Measurements from ENCODE around the gene MRO.
"Not testable (repeated sequence)": the region's sequence is repeated elsewhere in the genome, so short reads cannot be mapped to it uniquely, and the experiment has no call there.

MRO gene

DNA sequence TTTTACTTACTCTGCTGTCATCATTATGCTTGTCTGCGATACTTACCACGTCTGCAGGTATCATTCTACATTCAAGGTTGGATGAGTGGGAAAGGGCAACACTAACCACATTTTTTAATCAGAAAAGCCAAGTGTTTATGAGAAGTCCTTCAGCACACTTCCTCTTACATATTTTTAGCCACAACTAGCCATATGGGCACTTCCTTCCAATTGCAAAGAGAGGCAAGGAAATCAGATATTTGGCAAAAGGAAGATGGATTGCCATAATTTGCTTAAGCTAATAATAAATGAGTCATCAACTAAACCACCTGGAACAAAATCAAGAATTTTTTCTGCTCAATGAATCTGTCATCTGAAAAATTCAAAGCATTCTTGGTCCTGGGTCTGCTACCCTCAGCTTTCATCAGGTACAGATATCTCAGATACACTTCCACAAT lies 16.7 kb upstream of the MRO start:
- no peaks in the 10 kb centered on the region for H3K9me3 ChIP-seq (ENCODE audit: control insufficient read depth, insufficient read depth, low read length)
- no peaks in the 10 kb centered on the region for H3K27me3 ChIP-seq (ENCODE audit: control insufficient read depth, insufficient read depth, low read length)
- no peak overlapping the region for H3K4me3 ChIP-seq (ENCODE audit: low read length)
- WGBS (ENCODE audit: insufficient coverage, insufficient read length), result no CpG with 5 or more reads among the region's 2 CpGs
- H3K27ac ChIP-seq (ENCODE audit: low read length), result no peak overlapping the region
- H3K36me3 ChIP-seq (ENCODE audit: control insufficient read depth, insufficient read depth, low read length), result no peaks in the 10 kb centered on the region
- DNase-seq (ENCODE audit: low read depth, low spot score), result no peak
- no peaks in the 10 kb centered on the region for H3K4me1 ChIP-seq (ENCODE audit: control insufficient read depth, insufficient read depth, low read length)

- DNase-seq (ENCODE audit: low read depth, low spot score); H3K4me1 ChIP-seq (ENCODE audit: control insufficient read depth, insufficient read depth, low read length); H3K9me3 ChIP-seq (ENCODE audit: control insufficient read depth, insufficient read depth, low read length); H3K27ac ChIP-seq (ENCODE audit: low read length); H3K4me3 ChIP-seq (ENCODE audit: low read length); H3K36me3 ChIP-seq (ENCODE audit: control insufficient read depth, insufficient read depth, low read length); H3K27me3 ChIP-seq (ENCODE audit: control insufficient read depth, insufficient read depth, low read length): not testable (repeated sequence)
- no CpG with 5 or more reads among the region's 7 CpGs for WGBS (ENCODE audit: insufficient coverage, insufficient read length)
Measured at GRCh38 chr18:50833496-50833895, 13.7 kb upstream of the MRO start.

DNA sequence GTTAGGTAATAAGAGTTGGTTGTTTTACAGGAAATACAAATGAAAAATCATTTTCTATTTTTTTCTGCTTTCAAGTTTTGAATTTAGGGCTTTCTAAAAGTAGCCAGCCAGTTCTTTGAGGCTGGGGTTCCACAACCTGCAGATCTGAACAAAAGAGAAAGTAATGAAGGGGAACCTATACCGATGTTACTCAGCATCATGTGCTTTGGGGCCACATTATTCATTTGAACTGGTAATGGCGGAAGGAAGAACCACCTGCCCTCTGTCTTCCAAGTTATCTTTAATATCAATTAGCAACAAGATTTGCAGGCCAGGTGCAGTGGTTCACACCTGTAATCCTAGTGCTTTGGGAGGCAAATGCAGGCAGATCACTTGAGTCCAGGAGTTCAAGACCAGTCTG lies 12.9 kb upstream of the MRO start:
- no peak overlapping the region for H3K4me3 ChIP-seq (ENCODE audit: low read length)
- H3K27ac ChIP-seq (ENCODE audit: low read length), result no peak overlapping the region
- no peaks in the 10 kb centered on the region for H3K4me1 ChIP-seq (ENCODE audit: control insufficient read depth, insufficient read depth, low read length)
- DNase-seq (ENCODE audit: low read depth, low spot score), result no peak
- H3K36me3 ChIP-seq (ENCODE audit: control insufficient read depth, insufficient read depth, low read length), result no peaks in the 10 kb centered on the region
- H3K9me3 ChIP-seq (ENCODE audit: control insufficient read depth, insufficient read depth, low read length), result no peaks in the 10 kb centered on the region
- no CpG with 5 or more reads among the region's 2 CpGs for WGBS (ENCODE audit: insufficient coverage, insufficient read length)
- no peaks in the 10 kb centered on the region for H3K27me3 ChIP-seq (ENCODE audit: control insufficient read depth, insufficient read depth, low read length)

- no peak for DNase-seq (ENCODE audit: low read depth, low spot score)
- Histone ChIP-seq H3K4me1 (ENCODE audit: control insufficient read depth, insufficient read depth, low read length) (no peaks in the 10 kb centered on the region), H3K36me3 (ENCODE audit: control insufficient read depth, insufficient read depth, low read length) (no peaks in the 10 kb centered on the region), H3K4me3 (ENCODE audit: low read length) (no peak overlapping the region), H3K9me3 (ENCODE audit: control insufficient read depth, insufficient read depth, low read length) (no peaks in the 10 kb centered on the region), H3K27me3 (ENCODE audit: control insufficient read depth, insufficient read depth, low read length) (no peaks in the 10 kb centered on the region), H3K27ac (ENCODE audit: low read length) (no peak overlapping the region)
- WGBS (ENCODE audit: insufficient coverage, insufficient read length), result no CpG with 5 or more reads among the region's 5 CpGs
Measured at GRCh38 chr18:50830544-50830943, 10.7 kb upstream of the MRO start.

- no peak overlapping the region for H3K27ac ChIP-seq (ENCODE audit: low read length)
- no peaks in the 10 kb centered on the region for H3K4me1 ChIP-seq (ENCODE audit: control insufficient read depth, insufficient read depth, low read length)
- no peaks in the 10 kb centered on the region for H3K27me3 ChIP-seq (ENCODE audit: control insufficient read depth, insufficient read depth, low read length)
- no peak for DNase-seq (ENCODE audit: low read depth, low spot score)
- no peaks in the 10 kb centered on the region for H3K36me3 ChIP-seq (ENCODE audit: control insufficient read depth, insufficient read depth, low read length)
- H3K9me3 ChIP-seq (ENCODE audit: control insufficient read depth, insufficient read depth, low read length), result no peaks in the 10 kb centered on the region
- no peak overlapping the region for H3K4me3 ChIP-seq (ENCODE audit: low read length)
- WGBS (ENCODE audit: insufficient coverage, insufficient read length), result no CpG with 5 or more reads among the region's 5 CpGs
Measured at GRCh38 chr18:50829644-50830043, 9.8 kb upstream of the MRO start.

DNA sequence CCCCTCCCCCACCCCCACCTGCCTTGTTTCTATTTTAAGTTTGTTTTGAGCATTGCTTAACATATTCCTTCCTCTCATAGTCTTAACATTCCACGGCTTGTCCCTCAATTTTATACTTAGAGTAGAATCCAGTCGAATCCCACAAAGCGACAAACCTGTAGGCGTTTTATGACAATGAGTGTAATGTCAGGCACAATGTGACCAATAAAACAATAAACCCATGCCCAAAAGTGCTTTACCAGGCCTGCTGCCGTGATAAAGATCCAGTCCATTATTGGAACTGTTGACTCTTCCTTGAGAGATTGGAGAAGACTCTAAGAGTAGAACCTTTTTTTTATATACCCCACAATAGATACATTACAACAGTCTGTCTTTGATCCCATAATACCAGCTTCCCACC lies 6.2 kb upstream of the MRO start:
- Histone ChIP-seq H3K9me3 (ENCODE audit: control insufficient read depth, insufficient read depth, low read length) (no peaks in the 10 kb centered on the region), H3K27ac (ENCODE audit: low read length) (no peak overlapping the region), H3K4me1 (ENCODE audit: control insufficient read depth, insufficient read depth, low read length) (no peaks in the 10 kb centered on the region), H3K36me3 (ENCODE audit: control insufficient read depth, insufficient read depth, low read length) (no peaks in the 10 kb centered on the region), H3K4me3 (ENCODE audit: low read length) (no peak overlapping the region), H3K27me3 (ENCODE audit: control insufficient read depth, insufficient read depth, low read length) (no peaks in the 10 kb centered on the region)
- DNase-seq (ENCODE audit: low read depth, low spot score), result no peak
- no CpG with 5 or more reads among the region's 5 CpGs for WGBS (ENCODE audit: insufficient coverage, insufficient read length)

DNA sequence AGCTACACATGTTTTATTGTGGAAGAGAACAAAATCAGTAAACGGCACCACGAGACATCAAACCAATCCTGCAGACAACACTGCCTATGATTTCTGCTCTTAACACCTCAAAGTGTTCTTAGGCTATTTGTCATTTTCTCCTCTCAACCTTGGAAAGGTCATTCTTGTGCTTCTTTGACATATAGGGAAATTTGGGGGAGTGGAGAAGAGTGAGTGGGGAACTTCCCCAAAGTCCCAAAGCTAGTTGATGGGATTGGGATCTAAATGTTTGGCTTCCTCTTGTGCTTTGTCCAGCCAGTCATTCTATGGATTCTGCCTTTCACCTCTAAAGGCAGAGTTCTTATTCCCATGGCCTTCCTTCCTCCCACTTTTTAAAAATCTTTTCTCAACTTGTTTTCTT lies 5.8 kb upstream of the MRO start:
- WGBS (ENCODE audit: insufficient coverage, insufficient read length), result no CpG with 5 or more reads among the region's 2 CpGs
- no peaks in the 10 kb centered on the region for H3K9me3 ChIP-seq (ENCODE audit: control insufficient read depth, insufficient read depth, low read length)
- H3K27ac ChIP-seq (ENCODE audit: low read length), result no peak overlapping the region
- no peaks in the 10 kb centered on the region for H3K36me3 ChIP-seq (ENCODE audit: control insufficient read depth, insufficient read depth, low read length)
- DNase-seq (ENCODE audit: low read depth, low spot score), result no peak
- H3K27me3 ChIP-seq (ENCODE audit: control insufficient read depth, insufficient read depth, low read length), result no peaks in the 10 kb centered on the region
- H3K4me3 ChIP-seq (ENCODE audit: low read length), result no peak overlapping the region
- H3K4me1 ChIP-seq (ENCODE audit: control insufficient read depth, insufficient read depth, low read length), result no peaks in the 10 kb centered on the region

DNA sequence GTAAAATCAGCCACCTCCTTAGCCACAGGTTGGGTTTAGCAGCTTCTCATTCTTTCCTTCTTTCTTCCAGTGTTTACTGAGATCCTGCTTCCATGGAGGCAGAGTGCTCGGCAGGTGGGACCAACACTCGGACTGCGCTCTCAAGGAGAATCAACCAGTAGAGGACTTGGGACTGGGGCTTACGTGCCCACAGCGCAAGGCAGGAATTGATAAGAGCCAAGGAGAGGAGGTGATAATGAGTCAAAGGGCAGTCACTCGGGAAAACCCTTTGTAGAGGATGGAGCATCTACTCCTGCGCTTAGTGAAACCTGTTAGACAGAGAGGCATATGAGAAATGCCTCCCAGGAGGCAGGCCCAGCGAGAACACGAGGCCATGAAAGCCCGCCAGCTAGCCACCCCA lies 2.9 kb upstream of the MRO start:
- Histone ChIP-seq H3K9me3 (ENCODE audit: control insufficient read depth, insufficient read depth, low read length) (no peaks in the 10 kb centered on the region), H3K27me3 (ENCODE audit: control insufficient read depth, insufficient read depth, low read length) (no peaks in the 10 kb centered on the region), H3K4me1 (ENCODE audit: control insufficient read depth, insufficient read depth, low read length) (peaks cover 3% of the 10 kb centered on the region; the same call in 1 of the 2 replicates), H3K27ac (ENCODE audit: low read length) (no peak overlapping the region), H3K4me3 (ENCODE audit: low read length) (no peak overlapping the region), H3K36me3 (ENCODE audit: control insufficient read depth, insufficient read depth, low read length) (no peaks in the 10 kb centered on the region)
- DNase-seq (ENCODE audit: low read depth, low spot score), result no peak
- WGBS (ENCODE audit: insufficient coverage, insufficient read length), result no CpG with 5 or more reads among the region's 10 CpGs

- DNase-seq (ENCODE audit: low read depth, low spot score), result no peak
- Histone ChIP-seq H3K4me1 (ENCODE audit: control insufficient read depth, insufficient read depth, low read length) (peaks cover 3% of the 10 kb centered on the region; the same call in 1 of the 2 replicates), H3K27me3 (ENCODE audit: control insufficient read depth, insufficient read depth, low read length) (no peaks in the 10 kb centered on the region), H3K9me3 (ENCODE audit: control insufficient read depth, insufficient read depth, low read length) (no peaks in the 10 kb centered on the region), H3K36me3 (ENCODE audit: control insufficient read depth, insufficient read depth, low read length) (no peaks in the 10 kb centered on the region), H3K27ac (ENCODE audit: low read length) (no peak overlapping the region), H3K4me3 (ENCODE audit: low read length) (no peak overlapping the region)
- WGBS (ENCODE audit: insufficient coverage, insufficient read length), result no CpG with 5 or more reads among the region's 5 CpGs
Measured at GRCh38 chr18:50820901-50821520, 1.2 kb upstream of the MRO start.

DNA sequence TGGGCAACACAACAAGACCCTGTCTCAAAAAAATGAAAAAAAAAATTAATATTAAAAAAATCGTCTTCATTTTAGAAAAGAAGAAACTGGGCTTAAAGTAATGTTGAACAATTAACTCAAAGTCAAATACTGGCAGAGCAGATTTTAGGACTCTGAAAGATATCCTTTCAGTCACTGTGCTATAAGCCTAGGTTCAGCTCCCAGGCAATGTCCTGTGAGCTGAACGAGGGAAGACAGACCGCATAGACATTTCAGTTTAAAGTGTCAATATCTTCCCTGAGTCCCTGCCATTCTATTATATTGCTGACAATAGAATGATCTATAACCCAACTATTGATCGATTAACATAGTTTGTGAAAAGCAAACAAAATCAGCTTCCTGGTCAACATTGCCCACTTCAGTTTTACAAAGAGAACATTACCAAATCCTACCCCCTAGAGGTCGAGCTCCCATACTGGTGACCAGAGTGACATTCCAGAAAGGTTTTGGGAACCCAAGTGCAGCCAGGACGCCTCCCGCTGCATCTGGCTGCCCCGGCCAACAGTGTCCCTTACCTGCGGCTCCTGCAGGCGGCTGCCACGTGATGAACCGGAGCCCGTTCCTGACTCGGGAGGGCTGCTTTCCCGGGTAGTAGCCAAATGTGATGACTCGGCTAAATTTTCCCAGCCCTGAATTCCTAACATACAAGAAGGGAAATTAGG lies 639 bp downstream of the MRO start:
- DNase-seq (ENCODE audit: low read depth, low spot score), result no peak
- Histone ChIP-seq H3K27me3 (ENCODE audit: control insufficient read depth, insufficient read depth, low read length) (no peaks in the 10 kb centered on the region), H3K36me3 (ENCODE audit: control insufficient read depth, insufficient read depth, low read length) (no peaks in the 10 kb centered on the region), H3K4me1 (ENCODE audit: control insufficient read depth, insufficient read depth, low read length) (peaks cover 3% of the 10 kb centered on the region; the same call in 1 of the 2 replicates), H3K27ac (ENCODE audit: low read length) (no peak overlapping the region), H3K4me3 (ENCODE audit: low read length) (peak overlapping the region; percentile 18; the same call in 1 of the 2 replicates), H3K9me3 (ENCODE audit: control insufficient read depth, insufficient read depth, low read length) (no peaks in the 10 kb centered on the region)
- no CpG with 5 or more reads among the region's 16 CpGs for WGBS (ENCODE audit: insufficient coverage, insufficient read length)

All from iPS DF 6.9 (cell line).